T1000 (cell line): Measurements from ENCODE around the gene MESP2.

Experiments
- DNase-seq: peaks from one replicate; lab custom pipeline; 2025; ENCODE audit warnings: mixed read lengths; lab: John Stamatoyannopoulos, UW

Gene MESP2

GRCh38 chr15:89801471-89802195 is 25.5 kb downstream of the MESP2 start:
- no peak for DNase-seq

GRCh38 chr15:89802231-89802928 is 26.2 kb downstream of the MESP2 start:
- DNase-seq, result no peak

DNA sequence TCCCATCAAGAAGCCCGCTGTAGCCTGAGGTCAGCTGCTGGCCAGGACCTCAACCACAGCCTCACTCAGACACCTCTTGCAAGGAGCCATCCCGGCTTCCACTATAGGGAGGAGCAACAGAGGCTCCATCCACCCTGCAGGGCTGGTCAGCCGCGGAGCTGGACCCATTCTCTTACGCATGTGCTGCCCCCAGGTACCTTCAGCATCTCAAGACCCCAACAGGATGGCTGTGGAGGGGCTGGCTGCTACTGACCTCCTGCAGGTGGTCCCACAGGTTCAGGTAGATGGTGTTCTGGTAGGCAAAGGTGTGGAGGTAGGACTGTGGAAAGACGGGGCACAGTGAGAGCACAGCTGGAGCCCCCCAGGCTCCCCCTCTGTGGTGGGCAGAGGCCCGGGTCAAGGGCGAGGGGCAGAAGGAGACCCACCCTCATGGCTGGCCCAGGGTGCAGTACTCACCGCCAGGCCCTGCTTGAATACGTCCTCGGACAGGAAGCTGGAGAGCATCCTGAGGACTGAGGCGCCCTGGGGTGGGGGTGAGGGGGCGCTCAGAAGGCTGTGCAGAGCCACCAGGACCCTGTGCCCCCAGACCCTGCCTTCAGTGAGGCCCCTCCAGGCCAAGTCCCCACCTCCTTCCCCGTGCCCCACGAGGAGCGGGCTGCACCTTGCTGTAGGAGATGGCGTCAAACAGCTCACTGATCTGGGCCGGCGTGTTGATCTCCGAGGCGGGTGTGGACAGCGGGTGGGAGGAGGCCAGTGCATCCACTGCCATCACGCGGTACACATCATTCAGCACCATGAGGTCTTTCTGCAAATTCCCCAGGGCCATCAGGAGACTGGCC is 27.1 kb downstream of the MESP2 start:
- DNase-seq, result no peak

DNA sequence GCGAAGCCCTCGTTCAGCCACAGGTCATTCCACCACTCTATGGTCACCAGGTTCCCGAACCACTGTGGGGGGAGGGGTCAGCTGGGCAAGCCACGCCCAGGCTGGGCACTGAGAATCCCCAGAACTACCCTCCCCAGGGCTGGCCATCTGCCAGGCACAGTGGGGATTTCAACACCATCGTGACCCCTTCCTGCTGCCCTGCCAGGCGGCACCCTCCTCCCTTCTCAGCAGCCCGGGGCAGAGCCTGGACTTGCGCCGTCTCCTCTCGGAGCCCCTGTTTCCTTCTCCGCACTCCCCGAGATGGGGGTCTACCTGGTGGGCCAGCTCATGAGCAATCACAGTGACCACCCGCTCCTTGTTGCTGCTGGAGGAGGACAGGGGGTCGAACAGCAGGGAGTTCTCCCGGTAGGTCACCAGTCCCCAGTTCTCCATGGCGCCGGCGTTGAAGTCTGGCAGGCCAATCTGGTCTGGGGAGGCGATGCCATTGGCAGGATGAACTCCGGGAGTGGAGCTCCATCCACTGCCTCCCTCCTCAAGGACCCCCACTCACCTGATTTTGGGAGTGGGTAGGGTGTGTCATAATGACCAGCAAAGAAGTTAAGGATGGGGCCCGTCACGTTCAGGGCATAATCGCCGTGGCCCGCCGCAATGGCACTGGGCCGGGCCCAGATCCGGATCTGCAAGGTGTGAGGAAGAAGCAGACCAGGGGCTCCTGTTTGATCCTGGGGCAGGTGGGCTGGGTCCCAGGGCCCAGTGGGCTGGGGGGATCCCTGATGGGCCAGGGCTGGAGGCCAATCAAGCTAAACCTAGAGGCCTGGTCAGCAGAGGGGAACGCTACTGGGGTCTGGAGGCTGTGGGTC is 28.0 kb downstream of the MESP2 start:
- DNase-seq, result no peak

DNA sequence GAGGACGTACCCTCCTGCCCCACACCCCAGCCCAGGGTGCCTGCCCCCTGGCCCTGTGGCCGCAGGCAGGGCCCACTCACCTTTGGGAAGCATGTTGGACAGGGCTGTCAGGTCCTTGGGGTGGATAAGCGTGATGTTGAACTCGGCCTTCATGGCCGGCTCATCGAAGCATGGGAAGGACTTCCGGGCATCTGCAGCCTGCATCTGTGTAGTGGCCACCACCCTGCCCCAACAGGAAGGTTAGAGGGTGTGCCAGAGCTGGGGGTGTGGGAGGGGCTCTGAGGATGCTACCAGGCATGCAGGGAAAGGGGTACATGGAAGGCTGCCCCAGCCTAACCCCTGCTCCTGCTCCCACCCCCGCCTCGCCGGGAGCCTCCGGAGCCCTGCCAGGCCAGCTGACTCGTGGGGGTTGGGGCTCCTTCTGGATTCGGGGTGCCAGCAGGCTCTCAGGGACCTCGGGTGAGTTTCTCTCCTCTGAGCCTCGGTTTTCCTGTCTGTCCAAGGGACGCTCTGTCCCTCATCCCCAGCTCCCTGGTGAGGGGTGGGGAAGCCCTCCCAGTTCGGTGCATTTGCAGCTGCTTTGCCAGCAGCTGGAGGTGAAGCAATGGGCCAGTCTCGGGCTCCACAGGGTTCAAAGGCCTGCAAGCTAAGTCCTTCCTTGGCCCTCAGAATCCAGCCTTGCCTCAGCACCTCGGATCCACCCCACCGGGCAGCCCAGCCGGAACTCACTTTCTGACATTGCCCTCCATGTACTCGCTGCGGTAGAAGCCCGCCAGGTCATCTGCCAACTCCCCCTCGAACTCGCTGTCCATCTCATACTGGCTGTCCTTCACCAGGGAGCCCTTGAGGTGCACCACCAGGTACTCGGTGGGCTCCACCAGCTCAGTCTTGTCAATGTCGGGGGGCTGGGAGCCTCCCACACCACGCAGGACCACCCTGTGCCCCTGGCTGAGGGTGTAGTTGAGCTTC is 29.4 kb downstream of the MESP2 start:
- no peak for DNase-seq

- no peak for DNase-seq
Observed at GRCh38 chr15:89806210-89806558, 30.1 kb downstream of the MESP2 start.

DNA sequence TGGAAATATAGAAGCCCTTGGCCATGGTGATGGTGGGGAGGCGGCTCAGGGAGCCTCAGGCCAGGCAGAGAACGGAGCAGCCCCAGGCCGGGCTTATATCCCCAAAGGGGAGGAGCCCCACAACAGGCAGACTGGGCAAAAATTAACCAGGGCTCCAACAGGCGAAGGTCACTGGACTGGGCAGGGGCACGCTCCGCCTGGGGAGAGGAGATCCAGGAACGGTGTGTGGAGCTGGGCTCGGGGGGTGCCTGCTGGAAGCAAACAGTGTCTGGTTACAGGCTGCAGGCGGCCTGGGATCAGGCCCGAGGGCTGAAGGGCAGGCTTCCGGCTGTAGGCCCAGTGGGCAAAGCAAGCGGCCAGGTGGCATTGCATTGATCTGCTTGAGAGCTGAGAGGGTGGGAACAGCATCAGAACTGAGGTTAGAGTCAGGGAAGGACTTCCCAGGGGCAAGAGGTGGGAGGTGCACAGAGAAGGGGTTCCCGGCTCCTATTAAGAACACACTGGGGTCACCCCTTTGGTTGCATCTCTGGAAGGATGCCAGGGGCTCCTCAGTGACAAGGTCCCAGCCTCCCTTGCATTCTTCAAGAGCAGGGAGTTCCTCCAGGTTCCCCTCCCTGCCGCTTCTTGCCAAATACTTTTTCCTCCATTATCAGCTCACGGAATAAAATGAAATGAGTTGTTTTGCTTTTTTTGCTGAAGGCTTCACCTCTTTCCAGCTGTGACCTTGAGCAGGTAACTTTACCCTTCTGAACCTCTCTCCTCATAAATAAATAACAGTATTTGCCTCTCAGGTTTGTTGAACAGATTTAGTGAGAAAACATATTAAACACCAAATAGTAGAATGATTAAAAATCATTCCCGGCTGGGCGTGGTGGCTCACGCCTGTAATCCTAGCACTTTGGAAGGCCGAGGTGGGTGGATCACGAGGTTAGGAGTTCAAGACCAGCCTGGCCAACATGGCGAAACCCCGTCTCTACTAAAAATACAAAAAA is 30.7 kb downstream of the MESP2 start:
- no peak for DNase-seq

- DNase-seq, result no peak
Observed at GRCh38 chr15:89807689-89808088, 31.6 kb downstream of the MESP2 start.

DNA sequence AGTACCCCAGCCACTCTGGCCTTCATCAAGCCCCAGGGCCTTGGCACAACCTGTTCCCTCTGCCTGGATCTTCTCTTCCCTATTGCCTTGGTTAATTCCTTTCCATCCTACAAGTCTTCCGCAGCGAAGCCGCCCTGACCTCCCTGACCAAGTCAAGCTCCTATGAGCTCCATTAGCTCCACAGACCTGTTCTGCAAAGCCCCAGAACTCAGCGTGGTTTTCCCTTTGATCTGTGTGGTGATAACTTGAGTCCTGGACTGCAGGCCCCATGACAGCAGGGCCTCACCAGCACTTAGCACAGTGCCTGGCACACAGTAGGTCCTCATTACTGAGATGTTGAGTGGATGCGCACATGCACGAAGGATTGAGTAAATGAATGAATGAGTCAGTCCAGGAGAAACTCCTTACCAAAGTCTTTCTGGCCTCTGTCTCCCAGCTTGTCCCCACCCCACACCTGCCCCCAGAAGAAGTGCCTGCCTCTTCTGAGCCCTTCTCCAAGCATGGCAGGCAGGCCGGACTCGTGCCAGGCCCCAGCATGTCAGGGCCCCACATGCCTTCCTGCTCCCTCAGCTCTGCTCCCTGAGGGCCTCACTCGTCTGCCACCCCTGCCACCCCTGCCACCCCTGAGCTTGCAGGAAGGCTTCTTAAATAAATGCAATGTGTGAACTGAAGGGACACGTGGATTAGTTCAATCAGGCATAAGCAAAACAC is 32.2 kb downstream of the MESP2 start:
- no peak for DNase-seq

- DNase-seq, result no peak
Observed at GRCh38 chr15:89809093-89809786, 33.1 kb downstream of the MESP2 start.

GRCh38 chr15:89809787-89810148 is 33.6 kb downstream of the MESP2 start:
- no peak for DNase-seq

- no peak for DNase-seq
Observed at GRCh38 chr15:89810837-89811236, 34.7 kb downstream of the MESP2 start.

DNA sequence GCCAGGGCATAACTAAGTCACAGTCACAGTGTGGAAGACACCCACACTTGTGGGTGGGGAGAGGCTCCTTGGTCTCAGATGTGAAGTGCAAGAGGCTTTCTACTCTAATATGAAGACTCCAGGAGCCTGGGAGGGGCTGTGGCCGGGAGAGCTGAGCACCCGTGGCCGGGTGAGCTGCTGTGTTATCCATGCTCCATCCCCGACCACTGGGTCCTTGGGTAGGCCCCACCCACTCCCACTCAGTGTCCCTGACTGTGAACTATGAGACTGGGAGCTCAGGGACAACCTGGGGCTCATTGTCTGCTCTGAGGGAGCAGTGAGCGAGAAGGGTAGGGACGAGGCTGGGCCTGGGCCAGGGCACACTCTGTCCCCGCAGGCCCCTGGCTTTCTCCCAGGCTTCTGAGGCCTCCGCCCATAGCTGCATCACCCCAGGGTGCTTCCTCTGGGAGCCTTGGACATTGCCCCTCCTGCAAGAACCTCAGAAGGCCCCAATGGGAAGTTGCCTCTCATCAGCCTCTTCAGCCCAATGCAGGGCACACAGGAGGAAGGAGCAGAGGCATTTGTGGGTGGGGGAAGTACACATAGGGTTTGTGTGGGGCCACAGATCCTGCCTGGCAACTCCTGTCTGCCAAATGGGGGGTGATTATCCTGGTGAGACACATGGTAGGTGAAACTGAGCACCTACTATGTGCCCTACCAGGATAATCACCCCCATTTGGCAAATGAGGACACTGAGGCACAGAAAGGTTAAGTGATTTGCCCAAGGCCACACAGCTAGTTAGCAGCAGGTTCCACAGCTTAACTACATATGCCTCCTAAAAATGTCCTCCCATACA is 36.1 kb downstream of the MESP2 start:
- no peak for DNase-seq

GRCh38 chr15:89812847-89813320 is 36.8 kb downstream of the MESP2 start:
- DNase-seq, result no peak

GRCh38 chr15:89813381-89814111 is 37.4 kb downstream of the MESP2 start:
- DNase-seq, result no peak

GRCh38 chr15:89814112-89814742 is 38.1 kb downstream of the MESP2 start:
- DNase-seq, result no peak
